Measurements from ENCODE around the gene ADGRG3.

Gene ADGRG3

GRCh38 chr16:57736419-57737351 lies 68.6 kb downstream of the ADGRG3 start:
- DNase-seq (ENCODE audit: low read depth) = peak; percentile 86

GRCh38 chr16:57738844-57739243 lies 70.7 kb downstream of the ADGRG3 start:
- DNase-seq (ENCODE audit: low read depth) = no peak
